HG03378 (cell line): Measurements from ENCODE around the gene EVI2A.
"Not testable (repeated sequence)": the region's sequence is repeated elsewhere in the genome, so short reads cannot be mapped to it uniquely, and the experiment has no call there.

Experiments
- ATAC-seq: cut with Tn5 transposase; IDR thresholded peaks from one replicate; pipeline ENCODE4 v1.9.1; 2021; ENCODE audit warnings: mild to moderate bottlenecking, moderate library complexity; ENCODE audit not compliant: unreplicated experiment

The EVI2A gene

DNA sequence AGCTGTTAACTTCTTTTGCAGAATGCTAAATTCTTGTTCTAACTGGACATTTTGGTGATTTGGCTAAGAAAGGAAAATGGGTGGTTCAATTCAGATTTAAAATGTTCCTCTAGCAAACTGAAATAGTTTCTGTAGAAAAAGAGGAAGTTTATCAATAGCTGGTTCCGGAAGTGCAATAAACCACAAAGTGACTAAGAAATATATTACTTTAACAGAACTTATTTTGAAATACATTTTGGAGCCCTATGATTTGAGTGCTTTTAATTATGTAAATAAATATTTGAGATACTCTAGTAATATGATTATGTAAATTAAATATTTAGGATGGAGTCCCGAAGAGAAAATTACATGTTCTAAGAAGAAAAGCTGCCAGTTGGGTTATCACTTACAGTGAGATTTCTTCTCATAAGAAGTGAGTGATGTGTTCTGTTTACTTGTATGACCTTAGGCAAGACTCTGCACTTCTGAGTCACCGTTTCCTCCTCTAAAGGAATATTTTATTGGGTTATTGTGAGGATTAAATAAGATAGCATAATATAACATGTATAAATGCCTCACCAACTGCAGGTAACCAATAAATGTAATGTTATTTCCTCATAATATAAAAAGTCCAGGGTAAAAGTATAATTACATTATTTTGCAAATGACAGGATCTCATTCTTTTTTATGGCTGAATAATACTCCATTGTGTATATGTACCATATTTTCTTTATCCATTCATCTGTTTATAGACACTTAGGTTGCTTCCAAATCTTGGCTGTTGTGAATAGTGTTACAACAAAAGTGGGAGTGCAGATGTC, 7.2 kb downstream of the EVI2A start, which contains the start of gene EVI2B:
EVI2B (minus strand) TSS at position 73 of the 800 bp plus-strand sequence. CDS start 8,445 bp downstream, outside the sequence.
- no peak for ATAC-seq

GRCh38 chr17:31312223-31312622, 9.2 kb downstream of the EVI2A start:
- not testable (repeated sequence) for ATAC-seq

DNA sequence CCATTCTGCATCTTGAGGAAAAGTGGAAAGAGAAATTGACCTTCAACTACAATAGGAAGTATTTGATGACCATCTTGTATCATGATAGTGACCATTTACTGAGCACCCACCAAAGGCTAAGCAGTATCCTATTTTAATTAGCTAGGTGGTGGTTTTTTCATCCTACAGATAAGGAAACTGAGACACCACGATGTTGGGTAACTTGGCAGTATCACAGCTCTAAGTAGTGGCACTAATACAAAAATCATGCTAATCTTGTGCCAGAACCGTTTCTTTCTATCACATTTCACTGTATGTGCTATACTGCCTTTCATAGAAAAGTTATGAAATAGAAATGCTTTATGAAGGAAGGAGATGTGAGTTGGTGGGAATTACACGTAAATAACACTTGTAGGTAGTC, 9.9 kb downstream of the EVI2A start:
- no peak for ATAC-seq

DNA sequence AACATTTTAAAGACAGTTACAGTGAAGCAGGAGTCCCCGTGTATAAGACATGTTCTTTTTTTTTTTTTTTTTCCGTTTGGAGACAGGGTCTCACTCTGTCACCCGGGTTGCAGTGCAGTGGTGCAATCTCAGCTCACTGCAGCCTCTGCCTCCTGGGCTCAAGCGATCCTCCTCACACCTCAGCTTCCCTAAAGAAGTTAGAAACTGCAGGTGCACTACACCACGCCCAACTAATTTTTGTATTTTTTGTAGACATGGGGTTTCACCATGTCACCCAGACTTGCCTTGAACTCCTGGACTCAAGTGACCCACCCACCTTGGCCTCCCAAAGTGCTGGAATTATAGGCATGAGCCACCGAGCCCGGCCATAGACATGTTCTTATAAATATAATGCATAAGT, 10.5 kb downstream of the EVI2A start:
- ATAC-seq, result no peak

DNA sequence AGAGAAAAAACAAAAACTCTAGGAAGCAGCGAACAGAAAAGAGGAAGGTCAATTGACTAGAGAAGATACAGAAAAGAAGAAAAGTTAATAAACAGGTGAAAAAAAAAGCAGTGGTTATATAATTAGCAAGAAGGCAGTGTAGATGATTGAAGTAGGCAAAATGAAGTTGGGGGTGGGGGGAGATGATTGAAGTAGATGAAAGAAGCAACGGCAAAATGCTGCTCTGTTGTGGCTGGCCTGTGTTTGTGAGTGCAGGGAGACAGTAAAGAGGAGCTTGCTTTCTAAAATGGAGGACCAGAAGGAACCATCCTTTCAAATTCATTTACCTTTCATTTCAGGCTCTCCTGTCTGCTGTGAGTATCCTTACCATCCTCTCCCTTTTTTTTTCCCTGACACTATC, 11.2 kb downstream of the EVI2A start:
- ATAC-seq, result no peak

DNA sequence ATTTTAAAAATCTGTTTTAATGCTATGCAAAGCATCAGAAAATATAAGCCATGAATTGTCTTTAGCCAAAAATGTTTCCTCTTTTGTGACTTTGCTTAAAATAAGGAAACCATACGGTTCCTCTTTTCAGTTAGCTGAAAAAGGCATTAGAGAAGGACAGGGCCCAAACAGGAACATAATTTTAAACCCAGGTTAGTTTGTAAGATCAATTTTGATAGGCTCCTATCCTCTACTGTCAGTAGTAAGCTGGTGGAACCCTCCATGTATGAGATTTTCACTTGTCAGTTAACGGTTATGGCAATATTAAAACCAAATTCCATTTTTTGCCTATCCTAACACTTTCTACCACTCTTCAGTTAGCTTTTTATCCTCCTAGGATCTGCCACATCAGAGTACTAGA, 11.9 kb downstream of the EVI2A start:
- peak; percentile 39 for ATAC-seq

GRCh38 chr17:31308372-31309334, 12.8 kb downstream of the EVI2A start:
- ATAC-seq, result no peak

- no peak for ATAC-seq
These were observed 13.8 kb downstream of the EVI2A start for GRCh38 chr17:31307640-31308039.

- ATAC-seq, result no peak
These were observed 21.8 kb downstream of the EVI2A start for GRCh38 chr17:31299624-31300023.

DNA sequence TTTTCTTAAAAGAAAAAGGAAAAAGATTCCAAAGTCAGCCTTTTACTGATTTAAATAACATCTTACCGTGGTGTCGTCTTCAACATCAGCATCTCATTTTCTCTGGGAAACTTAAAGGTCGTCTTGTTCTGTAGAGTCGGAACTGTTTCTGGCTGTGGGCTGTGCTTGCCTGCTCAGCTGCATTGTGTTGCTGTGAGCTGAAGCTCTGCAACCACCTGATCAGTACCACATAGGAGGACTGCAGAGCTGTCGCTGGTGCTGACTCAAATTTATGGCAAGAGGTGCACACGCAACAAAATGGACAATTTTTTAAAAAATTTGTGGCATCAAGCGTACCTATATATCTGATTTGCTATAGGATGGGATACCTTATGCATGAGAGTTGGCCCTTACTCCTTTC, 24.3 kb downstream of the EVI2A start, which contains the start of gene OMG:
OMG (minus strand) TSS at position 150 of the 400 bp plus-strand sequence. CDS start 908 bp downstream, outside the sequence.
- no peak for ATAC-seq

- ATAC-seq, result no peak
These were observed 25.3 kb downstream of the EVI2A start for GRCh38 chr17:31296142-31296541.

- no peak for ATAC-seq
These were observed 25.9 kb downstream of the EVI2A start for GRCh38 chr17:31295489-31295871.

DNA sequence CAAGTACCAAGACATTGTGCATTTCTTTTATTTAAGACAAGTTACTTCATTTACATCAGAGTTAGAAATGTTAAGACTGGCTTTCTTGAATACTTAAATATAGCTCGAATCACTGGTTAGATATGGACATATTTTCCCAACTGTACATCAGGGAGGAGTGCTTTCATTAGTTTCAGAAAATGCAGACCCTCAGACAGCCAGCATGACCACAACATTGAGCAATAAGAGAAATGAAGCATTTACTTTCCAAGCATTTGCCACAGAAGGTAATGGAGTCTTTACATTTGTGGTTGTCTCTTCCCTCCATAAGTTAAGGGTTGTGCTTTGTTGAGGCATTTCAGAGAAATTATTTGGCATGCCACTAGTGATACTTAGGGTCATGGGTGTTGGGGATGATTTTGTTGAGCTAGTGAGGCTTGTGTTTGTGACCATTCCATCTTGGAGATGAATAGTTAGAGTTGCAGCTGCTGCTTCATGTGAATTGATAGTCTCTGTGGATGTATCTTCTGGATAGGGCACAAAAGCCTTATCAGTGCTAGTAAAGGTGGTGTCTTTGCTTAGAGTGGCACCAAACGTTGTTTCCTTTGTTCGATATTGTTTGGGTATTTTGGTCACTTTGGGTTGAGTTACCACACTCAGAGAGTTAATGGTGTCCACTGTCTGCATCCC, 26.5 kb downstream of the EVI2A start:
- ATAC-seq, result no peak

DNA sequence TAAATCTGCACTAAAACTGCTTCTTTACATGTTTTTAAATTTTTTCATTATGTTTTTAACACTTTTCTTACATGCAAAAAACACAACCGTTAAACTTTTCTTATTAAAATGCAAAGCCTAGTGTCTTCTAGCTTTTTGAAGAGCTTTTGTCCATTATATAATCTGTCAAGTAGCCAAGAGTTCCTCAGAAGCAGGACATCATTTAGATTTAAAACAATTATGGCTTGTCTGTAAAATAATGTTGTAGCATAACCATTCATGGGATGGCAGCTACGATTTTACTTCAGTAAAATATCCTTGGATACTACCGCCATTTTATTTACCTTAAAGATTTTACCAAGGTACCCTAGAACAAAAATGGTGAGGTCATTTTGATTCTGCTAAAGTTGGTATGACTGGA, 27.2 kb downstream of the EVI2A start:
- ATAC-seq, result no peak

- ATAC-seq, result no peak
These were observed 27.8 kb downstream of the EVI2A start for GRCh38 chr17:31293581-31293980.

DNA sequence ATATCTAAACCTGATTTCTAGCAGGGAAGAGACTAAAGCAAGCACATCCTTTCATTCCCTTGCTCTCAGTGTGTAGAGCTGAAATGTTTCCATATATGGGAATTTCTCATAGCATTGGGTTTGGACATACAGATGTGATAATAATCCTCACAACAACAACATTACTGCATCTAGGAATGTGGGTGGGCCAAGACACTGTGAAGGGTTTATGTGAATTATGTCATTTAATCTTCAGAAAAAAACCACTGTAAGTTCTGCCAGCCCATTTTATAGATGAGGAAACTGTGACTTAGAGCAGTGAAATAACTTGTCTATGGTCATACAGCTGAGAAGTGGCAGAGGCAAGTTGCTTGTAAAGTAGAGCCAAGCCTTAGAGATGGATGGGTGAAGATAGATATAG, 29.6 kb downstream of the EVI2A start:
- no peak for ATAC-seq

DNA sequence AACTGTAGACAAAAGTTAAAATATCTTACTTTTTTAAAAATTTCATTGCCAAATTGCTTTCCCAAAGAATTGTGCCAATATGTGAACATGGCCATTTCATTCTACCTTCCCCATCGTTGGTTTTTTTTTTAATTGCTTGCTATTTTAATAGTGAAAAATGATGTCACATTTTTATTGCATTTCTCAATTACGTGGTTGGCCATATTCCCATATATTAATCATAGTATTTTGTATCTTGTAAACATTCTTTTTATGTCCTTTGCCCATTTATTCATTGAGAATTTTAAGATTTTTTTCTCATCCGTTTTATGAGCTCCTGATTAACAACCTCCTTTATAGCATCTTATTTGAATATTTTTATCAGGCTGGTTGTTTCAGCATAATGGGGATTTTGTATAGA, 31.6 kb downstream of the EVI2A start:
- no peak for ATAC-seq

DNA sequence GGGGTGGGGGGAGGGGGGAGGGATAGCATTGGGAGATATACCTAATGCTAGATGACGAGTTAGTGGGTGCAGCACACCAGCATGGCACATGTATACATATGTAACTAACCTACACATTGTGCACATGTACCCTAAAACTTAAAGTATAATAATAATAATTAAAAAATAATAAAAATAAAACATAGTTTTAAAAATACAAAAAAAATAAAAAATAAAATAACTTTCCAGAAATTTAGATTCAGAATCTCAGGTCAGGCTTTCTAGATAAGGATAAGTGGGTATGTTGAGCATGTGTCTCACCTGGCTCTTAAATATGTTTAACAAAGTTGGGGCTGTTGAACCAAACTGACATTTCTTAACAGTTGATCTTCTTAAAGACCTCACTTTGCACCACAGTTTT, 33.5 kb downstream of the EVI2A start:
- not testable (repeated sequence) for ATAC-seq

DNA sequence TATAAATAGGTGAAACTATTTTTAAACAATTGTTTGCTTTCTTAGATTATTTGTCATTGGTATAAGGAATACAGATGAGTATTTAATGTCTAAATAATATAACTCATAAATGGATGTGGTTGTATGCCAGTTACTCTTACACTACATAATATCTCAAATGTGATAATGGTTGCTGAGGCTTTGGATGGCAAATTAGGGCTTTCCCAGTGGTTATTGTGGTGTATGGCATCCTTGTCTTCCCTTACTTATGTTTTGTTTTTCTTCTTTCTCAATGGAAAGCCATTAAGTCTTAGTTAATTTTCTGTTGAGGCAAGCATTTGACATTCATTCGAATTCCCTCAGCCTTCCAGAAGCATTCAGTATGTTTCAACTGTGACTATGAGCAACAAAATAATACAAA, 34.8 kb downstream of the EVI2A start:
- ATAC-seq, result no peak

DNA sequence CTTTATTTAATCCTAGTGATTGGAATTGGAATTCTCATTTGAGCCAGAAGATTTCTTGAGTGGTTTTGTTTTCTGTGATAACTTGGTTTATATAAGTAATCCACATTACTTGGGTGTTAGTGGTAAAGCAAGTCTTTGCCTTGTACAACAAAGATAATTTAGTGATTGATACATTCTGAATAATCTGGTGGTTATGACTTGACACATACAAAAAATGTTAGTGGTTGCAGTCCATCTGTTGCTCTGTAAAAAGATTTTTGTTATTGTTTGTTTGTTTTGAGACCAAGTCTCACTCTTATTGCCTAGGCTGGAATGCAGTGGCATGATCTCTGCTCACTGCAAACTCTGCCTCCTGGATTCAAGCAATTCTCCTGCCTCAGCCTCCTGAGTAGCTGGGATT, 37.6 kb downstream of the EVI2A start:
- no peak for ATAC-seq

DNA sequence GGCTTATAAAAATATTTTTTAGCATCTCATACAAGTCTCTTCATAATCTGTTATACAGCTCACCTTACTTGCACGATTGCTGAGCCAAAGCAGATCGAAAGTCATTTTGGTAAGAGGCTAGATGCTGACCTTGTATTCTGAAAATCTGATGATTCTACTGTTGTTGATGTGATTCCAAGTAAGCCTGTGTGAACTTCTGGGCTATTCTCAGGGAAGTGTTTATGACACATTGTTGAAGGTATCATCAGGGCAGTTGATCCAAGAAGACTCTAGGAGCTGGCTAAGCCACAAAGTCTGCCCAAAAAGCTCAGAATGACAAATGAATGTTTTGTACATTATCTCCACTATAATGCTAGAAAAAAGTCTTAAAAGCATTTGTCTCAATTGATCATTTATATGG, 40.4 kb downstream of the EVI2A start:
- no peak for ATAC-seq
